ENCODE measurements around the gene SLC35F1.

The SLC35F1 gene

GRCh38 chr6:118281291-118281690, 374.2 kb downstream of the SLC35F1 start:
- DNase-seq (ENCODE audit: low spot score) = no peak

DNA sequence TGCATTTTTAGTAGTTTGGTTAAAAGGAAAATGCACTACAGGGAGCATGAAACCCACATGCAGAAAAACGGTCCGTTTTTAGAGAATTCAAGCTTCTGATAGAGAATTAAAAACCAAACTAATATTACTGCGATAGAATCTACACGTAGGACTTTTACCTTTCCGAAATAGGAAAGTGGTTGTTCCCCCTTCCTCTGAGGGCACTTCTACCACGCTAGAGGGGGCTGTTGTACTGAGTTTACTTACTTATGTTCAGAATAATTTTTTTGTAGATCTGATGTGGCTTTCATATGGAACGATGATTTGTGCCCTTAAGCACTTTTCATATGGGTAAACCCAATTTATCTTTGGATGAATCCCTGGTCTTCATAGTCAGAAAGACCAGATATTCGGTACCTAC, 376.7 kb downstream of the SLC35F1 start:
- DNase-seq (ENCODE audit: low spot score) = peak; percentile 46

GRCh38 chr6:118284736-118285360, 377.8 kb downstream of the SLC35F1 start:
- no peak for DNase-seq (ENCODE audit: low spot score)

GRCh38 chr6:118285791-118286190, 378.7 kb downstream of the SLC35F1 start:
- DNase-seq (ENCODE audit: low spot score) = no peak

GRCh38 chr6:118288355-118289124, 381.5 kb downstream of the SLC35F1 start:
- DNase-seq (ENCODE audit: low spot score) = no peak

GRCh38 chr6:118292558-118292957, 385.5 kb downstream of the SLC35F1 start:
- DNase-seq (ENCODE audit: low spot score) = no peak

DNA sequence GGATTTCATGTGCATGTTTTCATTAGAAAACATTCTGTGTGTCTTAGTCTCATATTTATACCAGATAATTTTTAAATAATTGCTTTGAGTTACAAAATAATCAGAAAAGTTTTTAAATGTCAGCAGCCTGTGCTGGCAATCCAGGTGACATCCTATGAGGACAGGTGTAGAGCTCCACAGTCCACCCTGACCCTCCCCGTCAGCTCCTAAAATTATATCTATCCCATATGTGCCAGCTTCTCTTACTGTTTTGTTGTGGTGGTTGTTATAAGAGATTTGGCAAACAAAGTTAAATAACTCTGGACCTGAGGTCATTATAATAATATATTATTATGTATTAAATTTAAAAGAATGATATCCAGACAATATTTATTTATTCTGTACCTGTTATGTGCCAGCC, 387.8 kb downstream of the SLC35F1 start:
- DNase-seq (ENCODE audit: low spot score) = no peak

DNA sequence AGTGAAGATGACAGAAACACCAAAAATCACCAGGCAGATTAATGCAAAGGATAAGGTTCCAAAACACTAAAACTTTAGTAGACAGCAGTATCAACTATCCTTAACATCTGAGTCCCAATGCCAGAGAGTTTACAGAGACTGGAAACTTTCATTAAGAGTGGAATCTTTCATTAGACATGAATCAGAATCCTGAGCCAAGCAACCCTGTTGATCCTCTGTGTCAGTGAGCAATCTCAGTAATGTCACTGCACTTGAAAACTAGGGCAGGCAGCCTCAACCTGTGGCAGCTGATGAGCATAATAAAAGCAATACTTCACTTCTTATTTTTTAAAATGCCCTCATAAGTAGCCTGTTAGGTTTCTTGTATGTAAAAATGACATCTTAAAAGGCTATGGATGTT, 388.3 kb downstream of the SLC35F1 start:
- DNase-seq (ENCODE audit: low spot score) = no peak

DNA sequence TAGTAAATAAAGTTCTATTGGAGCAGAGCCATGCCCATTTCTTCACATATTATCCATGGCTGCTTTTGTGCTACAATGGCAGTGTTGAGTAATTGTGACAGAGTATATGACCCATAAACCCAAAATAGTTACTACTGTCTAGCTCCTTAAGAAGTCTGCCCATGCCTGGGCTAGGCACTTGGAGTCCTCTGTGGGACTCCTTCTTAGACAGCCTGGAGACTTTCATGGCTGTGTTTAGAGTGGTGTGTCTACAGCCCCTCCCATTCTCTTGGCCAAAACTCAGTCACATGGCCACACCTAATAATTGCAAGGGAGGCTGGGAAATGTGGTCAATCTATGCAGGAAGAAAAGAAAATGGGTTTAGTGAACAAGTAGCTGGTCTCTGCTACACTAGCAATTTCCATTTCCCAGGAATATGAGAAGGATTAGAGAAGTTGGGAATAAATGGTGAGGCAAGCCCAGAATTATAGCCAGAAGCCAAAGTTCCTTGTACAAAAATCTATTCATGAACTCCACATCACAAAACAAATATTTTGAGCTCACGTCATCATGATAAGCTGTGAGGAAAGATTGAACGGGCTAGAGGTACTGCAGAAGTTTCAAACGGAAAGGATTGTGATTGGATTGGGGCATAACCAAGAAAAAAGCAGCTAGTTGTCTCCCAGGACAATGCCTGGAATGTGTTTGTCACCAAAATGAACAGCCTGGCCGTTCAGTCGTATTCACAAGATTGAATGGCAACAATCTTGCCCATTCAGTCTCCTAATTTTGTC, 389.3 kb downstream of the SLC35F1 start:
- DNase-seq (ENCODE audit: low spot score) = no peak

GRCh38 chr6:118297821-118298220, 390.8 kb downstream of the SLC35F1 start:
- DNase-seq (ENCODE audit: low spot score) = no peak

DNA sequence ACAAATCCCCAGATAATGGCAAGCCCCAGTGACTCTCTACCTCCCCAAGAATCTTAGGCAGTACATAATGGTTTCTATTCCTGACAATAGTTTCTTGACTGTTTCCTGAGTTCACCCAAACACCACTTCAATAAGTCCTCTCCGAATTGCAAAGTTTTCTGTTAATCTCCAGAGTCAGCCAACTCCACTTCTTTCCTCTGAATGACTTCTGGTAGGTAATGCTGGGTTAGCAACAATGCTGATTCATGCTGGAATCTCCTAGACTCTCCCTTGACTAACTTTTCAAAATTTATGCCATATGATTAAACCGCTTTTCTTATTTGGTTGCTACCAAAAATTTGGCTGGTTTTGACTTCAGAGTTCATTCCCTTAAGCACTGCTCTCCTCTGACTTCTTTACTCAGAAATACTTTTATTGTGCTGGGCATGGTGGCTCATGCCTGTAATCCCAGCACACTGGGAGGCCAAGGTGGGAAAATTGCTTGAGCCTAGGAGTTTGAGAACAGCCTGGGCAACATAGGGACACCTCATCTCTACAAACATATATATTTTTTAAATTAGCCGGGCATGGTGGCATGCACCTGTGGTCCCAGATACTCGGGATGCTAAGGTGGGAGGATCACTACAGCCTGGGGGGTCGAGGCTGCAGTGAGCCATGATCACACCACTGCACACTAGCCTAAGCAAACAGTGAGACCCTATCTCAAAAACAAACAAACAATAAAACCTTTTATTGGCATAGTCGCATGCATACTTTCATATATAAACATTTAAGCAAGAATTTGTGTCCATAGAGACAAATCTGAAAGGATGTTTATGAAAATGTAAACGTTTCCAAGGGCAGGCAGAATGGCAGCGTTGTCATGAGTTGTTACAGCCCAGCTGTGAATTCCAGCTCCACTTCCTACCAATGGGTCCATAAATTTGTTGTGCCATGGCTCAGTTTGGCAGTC, 391.7 kb downstream of the SLC35F1 start:
- no peak for DNase-seq (ENCODE audit: low spot score)

- DNase-seq (ENCODE audit: low spot score) = no peak
Measured at GRCh38 chr6:118299457-118299856, 392.4 kb downstream of the SLC35F1 start.

GRCh38 chr6:118304321-118304720, 397.3 kb downstream of the SLC35F1 start:
- no peak for DNase-seq (ENCODE audit: low spot score)

- DNase-seq (ENCODE audit: low spot score) = no peak
Measured at GRCh38 chr6:118305081-118305480, 398.0 kb downstream of the SLC35F1 start.

DNA sequence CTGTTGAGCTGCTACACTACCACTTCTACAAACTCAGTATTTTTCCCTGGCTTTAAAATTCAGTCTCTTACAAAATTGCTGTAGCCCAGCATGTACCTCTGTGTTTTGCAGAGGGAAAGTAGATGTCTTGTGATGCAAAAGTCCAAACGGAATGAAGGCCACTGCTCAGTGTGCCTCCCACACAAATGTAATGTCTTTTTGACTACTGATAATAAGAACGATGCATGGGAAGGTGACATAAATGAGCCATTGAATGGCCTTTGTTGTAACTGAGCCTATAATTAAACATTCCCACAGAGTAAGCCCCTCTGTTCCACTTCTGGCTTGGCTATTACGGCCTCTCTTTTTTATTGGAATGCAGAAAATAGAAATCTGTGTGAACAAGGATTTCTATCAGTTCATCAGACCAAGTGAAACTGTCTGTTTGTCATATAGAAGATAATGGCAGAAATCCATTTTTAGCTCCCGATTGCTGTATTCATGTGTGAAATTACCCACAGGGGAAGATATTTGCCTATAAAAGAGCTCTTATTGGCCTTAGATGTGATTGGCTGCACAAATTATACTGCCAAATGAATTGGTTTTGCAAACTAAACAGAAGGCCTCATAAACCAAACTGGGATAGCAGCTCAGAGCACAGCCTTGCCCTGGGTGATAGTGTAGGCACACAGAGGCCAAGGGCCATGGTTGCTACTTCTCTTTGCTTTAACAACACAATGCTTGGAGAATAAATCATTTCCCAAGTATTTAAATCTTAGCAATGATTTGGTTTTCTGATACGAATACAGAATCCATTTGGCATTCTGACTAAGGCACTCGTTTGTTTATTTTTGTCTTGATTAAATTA, 399.6 kb downstream of the SLC35F1 start:
- no peak for DNase-seq (ENCODE audit: low spot score)

DNA sequence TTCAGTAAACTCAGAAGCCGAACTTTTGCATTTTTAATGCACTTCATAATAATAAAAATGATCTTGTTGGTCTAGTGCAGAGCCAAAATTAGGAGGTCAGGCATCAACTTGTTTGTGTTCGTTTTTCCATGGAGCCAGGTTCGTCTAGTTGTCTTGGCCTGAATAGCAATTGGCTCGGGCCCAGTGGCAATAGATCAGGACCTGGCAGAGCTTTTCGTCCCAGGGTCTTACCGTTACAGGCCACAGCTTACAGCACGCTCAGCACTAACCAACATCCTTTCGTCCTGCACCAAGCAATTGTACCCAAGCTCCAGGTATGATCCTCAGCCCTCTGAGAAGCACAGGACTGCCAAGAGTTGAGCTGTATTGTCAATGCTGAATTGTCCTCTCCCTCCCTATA, 400.5 kb downstream of the SLC35F1 start:
- no peak for DNase-seq (ENCODE audit: low spot score)

DNA sequence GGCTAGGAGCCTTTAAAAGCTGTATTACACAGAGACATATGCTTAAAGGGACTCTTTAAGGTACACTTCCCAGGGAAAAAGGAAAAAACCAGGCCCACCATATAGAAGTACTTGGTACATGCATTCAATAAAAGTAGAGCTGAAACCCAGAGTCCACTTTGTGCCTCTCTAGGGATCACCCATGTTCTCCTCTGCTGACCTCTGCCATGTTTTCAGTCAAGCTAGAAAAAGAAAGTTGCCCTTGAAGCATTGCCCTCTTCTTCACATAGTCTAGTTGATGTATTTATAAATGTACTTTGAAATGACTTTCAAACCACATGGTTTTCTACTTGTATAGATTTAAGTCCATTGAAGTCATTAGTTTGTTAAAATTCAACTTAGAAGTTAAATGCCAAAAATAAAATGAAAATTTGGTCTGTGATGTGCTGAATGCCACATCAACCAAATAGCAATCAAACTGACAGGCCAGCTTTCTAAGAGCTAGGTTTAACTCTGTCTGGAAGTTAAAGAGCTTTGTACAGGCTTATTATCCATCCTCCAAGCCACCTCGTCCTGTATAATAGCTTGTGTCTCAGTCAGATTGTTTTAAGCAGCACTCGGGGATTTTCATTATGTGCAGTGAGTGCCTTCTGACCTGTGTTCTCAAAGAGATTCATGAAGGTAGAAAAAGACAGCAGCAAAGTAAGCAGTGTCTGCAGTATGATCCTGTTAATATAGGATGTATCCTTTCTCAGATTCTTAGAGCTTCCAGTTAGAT, 402.5 kb downstream of the SLC35F1 start:
- no peak for DNase-seq (ENCODE audit: low spot score)

DNA sequence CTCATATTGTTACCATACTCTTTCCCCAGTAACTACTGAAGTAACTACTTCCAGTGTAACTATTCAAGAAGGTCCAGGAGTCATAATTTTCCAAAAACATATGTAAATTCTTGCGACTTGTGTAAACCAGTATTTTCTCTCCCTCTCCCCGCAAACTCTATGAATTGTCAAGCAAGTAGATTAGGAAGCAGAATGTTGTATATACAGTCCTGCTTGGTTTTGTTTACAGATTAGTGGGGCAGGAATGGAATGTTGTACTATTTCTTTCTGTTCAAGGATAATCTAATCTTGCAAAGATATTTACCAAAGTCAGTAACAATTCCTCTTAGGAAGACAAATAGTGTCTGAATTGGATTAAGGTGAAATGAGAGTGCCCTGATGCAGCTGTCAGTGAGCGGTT, 406.1 kb downstream of the SLC35F1 start:
- DNase-seq (ENCODE audit: low spot score) = no peak

DNA sequence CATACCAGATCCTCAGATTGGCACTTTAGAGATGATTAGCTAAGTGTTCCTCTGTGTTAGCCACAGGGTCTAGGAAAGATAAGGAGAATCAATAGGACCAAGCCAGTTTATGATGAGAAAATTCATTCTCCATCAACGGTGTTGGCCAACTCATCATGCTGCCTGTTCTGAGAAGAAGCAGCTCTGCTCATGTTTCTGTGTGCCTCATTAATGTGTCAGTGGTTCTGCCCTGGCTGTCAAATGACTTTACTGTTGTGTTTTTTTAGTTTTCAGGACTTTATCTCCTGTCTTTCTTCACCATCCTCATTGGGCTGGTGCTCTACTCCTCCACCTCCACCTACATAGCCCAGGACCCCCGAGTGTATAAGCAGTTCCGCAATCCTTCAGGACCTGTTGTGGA, 406.7 kb downstream of the SLC35F1 start:
- DNase-seq (ENCODE audit: low spot score) = no peak

GRCh38 chr6:118316796-118317384, 409.8 kb downstream of the SLC35F1 start:
- DNase-seq (ENCODE audit: low spot score) = no peak

All from LoVo (cell line).